ENCODE measurements around the gene C4orf50. TPM values are rescaled to one million over a fixed set of nuclear protein-coding genes. Genes with fewer than 3 reads are reported as not detected.

The C4orf50 gene
- total and polyA plus RNA-seq, 2 experiments from 2014 or later, result 0.06 to 0.31 TPM

DNA sequence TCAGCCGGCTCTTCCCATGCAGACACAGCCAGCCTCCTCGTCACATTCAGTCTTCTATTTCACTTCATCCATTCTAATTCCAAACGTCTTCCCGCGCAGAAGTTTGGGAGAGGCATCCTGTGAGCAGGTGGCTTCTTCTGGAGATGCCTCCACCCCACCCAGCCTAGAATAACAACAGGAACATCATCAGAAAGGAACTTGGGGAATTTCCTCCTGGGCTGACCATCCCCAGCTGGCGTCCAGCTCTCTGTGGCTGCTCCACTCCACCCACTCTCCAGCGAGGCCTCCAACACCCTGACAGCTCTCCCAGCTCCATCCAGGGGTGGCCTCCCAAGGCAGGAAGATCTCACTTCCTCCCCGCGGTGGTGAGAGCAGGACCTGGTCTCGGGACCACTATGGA, 5.5 kb upstream of the C4orf50 start:
- H4K20me1 ChIP-seq (replicated peaks; ENCODE audit: insufficient read depth), result no peaks in the 10 kb centered on the region
- no peak overlapping the region for H3K27ac Mint-ChIP-seq

More for the DNA sequence above, 5.5 kb upstream of the C4orf50 start:
- no peak overlapping the region for H3K4me2 ChIP-seq
- 0 out of 2 replicates have a peak, but pooled peaks cover 4% of the 10 kb centered on the region for H3F3A ChIP-seq (replicated peaks; ENCODE audit: low read depth)
- Mint-ChIP-seq H3K9me3 (no peaks in the 10 kb centered on the region), H3K4me3 (no peak overlapping the region), H3K4me1 (peaks cover 25% of the 10 kb centered on the region), H3K36me3 (ENCODE audit: low read depth) (no peaks in the 10 kb centered on the region; the same call in 2 of the 3 replicates), H3K27me3 (ENCODE audit: insufficient read depth, low read depth, poor library complexity) (peaks cover 9% of the 10 kb centered on the region)
- no peaks in the 10 kb centered on the region for H3K9me2 ChIP-seq (ENCODE audit: insufficient read depth)
- H3K4me1 ChIP-seq (ENCODE audit: insufficient read depth), result no peaks in the 10 kb centered on the region
- TF ChIP-seq JUNB (IDR thresholded peaks at IDR 0.05; ENCODE audit: unreplicated experiment) (no peak), STAT1 (IDR thresholded peaks at IDR 0.05; ENCODE audit: unreplicated experiment) (no peak), EZH2phosphoT487 (IDR thresholded peaks at IDR 0.05; ENCODE audit: unreplicated experiment) (no peak), ZNF114 (CRISPR knock-in tag; IDR thresholded peaks at IDR 0.05) (no peak), ETS1 (IDR thresholded peaks at IDR 0.05) (no peak), CTCF (conservative IDR thresholded peaks at IDR 0.05; ENCODE audit: low read depth in 2 of 2) (no peak), ZNF331 (CRISPR knock-in tag; IDR thresholded peaks at IDR 0.05; ENCODE audit: low read depth) (no peak), POLR2AphosphoS5 (IDR thresholded peaks at IDR 0.05; ENCODE audit: low read depth) (no peak), EZH2 (IDR thresholded peaks at IDR 0.05; ENCODE audit: low read depth, unreplicated experiment) (no peak)
- TF ChIP-seq, protein P1, sequence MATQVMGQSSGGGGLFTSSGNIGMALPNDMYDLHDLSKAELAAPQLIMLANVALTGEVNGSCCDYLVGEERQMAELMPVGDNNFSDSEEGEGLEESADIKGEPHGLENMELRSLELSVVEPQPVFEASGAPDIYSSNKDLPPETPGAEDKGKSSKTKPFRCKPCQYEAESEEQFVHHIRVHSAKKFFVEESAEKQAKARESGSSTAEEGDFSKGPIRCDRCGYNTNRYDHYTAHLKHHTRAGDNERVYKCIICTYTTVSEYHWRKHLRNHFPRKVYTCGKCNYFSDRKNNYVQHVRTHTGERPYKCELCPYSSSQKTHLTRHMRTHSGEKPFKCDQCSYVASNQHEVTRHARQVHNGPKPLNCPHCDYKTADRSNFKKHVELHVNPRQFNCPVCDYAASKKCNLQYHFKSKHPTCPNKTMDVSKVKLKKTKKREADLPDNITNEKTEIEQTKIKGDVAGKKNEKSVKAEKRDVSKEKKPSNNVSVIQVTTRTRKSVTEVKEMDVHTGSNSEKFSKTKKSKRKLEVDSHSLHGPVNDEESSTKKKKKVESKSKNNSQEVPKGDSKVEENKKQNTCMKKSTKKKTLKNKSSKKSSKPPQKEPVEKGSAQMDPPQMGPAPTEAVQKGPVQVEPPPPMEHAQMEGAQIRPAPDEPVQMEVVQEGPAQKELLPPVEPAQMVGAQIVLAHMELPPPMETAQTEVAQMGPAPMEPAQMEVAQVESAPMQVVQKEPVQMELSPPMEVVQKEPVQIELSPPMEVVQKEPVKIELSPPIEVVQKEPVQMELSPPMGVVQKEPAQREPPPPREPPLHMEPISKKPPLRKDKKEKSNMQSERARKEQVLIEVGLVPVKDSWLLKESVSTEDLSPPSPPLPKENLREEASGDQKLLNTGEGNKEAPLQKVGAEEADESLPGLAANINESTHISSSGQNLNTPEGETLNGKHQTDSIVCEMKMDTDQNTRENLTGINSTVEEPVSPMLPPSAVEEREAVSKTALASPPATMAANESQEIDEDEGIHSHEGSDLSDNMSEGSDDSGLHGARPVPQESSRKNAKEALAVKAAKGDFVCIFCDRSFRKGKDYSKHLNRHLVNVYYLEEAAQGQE (IDR thresholded peaks at IDR 0.05; ENCODE audit: unreplicated experiment), result no peak
- no peak overlapping the region for H3K4me3 ChIP-seq
- H3K27ac ChIP-seq (ENCODE audit: low read depth), result no peak overlapping the region
- H3K27me3 ChIP-seq (ENCODE audit: insufficient read depth), result no peaks in the 10 kb centered on the region
- DNase-seq (ENCODE audit: low spot score), result no peak
- H2AFZ ChIP-seq, result no peak overlapping the region
- H3K79me2 ChIP-seq (replicated peaks; ENCODE audit: insufficient read depth), result no peaks in the 10 kb centered on the region
- ATAC-seq, result no peak
- no peaks in the 10 kb centered on the region for H3K36me3 ChIP-seq (ENCODE audit: insufficient read depth)

Measured in GM23338 (cell line).